Ecto neural progenitor cell (in vitro differentiated cells): ENCODE results near the gene C1QTNF8.

ENCODE experiments used
- DNase-seq: peaks from one replicate; pipeline ENCODE4 v3.0.0-alpha.2; 2018; ENCODE audit warnings: low spot score

Gene C1QTNF8

GRCh38 chr16:1077877-1078578 lies 18.0 kb downstream of the C1QTNF8 start:
- DNase-seq, result no peak

GRCh38 chr16:1076801-1077576 lies 19.1 kb downstream of the C1QTNF8 start:
- no peak for DNase-seq

GRCh38 chr16:1075546-1075945 lies 20.5 kb downstream of the C1QTNF8 start:
- DNase-seq, result no peak

- DNase-seq, result no peak
Measured at GRCh38 chr16:1074379-1074649, 21.7 kb downstream of the C1QTNF8 start.

- no peak for DNase-seq
Measured at GRCh38 chr16:1073566-1074378, 22.3 kb downstream of the C1QTNF8 start.

- no peak for DNase-seq
Measured at GRCh38 chr16:1073262-1073558, 22.8 kb downstream of the C1QTNF8 start.

GRCh38 chr16:1072526-1073261 lies 23.4 kb downstream of the C1QTNF8 start, which contains the start of gene SSTR5:
Gene SSTR5, plus strand, starts transcription at chr16:1072747. Its CDS starts 6,122 bp downstream, at chr16:1078869.
- DNase-seq, result no peak

GRCh38 chr16:1071561-1072225 lies 24.4 kb downstream of the C1QTNF8 start:
- DNase-seq, result no peak

- no peak for DNase-seq
Measured at GRCh38 chr16:1070864-1071408, 25.1 kb downstream of the C1QTNF8 start.

- no peak for DNase-seq
Measured at GRCh38 chr16:1070084-1070863, 25.8 kb downstream of the C1QTNF8 start.

GRCh38 chr16:1069154-1069553 lies 26.9 kb downstream of the C1QTNF8 start:
- DNase-seq, result no peak

GRCh38 chr16:1068451-1068850 lies 27.6 kb downstream of the C1QTNF8 start:
- no peak for DNase-seq

- no peak for DNase-seq
Measured at GRCh38 chr16:1067629-1068028, 28.4 kb downstream of the C1QTNF8 start.

- DNase-seq, result no peak
Measured at GRCh38 chr16:1066584-1067172, 29.4 kb downstream of the C1QTNF8 start.

- no peak for DNase-seq
Measured at GRCh38 chr16:1065469-1066128, 30.4 kb downstream of the C1QTNF8 start.

GRCh38 chr16:1063728-1064127 lies 32.3 kb downstream of the C1QTNF8 start:
- DNase-seq, result no peak

- DNase-seq, result no peak
Measured at GRCh38 chr16:1062895-1063294, 33.1 kb downstream of the C1QTNF8 start.

GRCh38 chr16:1061769-1062505 lies 34.1 kb downstream of the C1QTNF8 start:
- no peak for DNase-seq
